VCaP (cell line): ENCODE measurements around the gene TCTN3.

Experiments used
- H3K27ac ChIP-seq: fragments of 450-650 bp; 2 replicates; pipeline ENCODE4 v1.5.1; 2017
- TF ChIP-seq, protein P1 (sequence below): fragments of 450-650 bp; conservative IDR thresholded peaks from 2 replicates; pipeline ENCODE4 v1.5.1; 2017; ENCODE audit warnings: mild to moderate bottlenecking, moderate library complexity

Gene TCTN3

DNA sequence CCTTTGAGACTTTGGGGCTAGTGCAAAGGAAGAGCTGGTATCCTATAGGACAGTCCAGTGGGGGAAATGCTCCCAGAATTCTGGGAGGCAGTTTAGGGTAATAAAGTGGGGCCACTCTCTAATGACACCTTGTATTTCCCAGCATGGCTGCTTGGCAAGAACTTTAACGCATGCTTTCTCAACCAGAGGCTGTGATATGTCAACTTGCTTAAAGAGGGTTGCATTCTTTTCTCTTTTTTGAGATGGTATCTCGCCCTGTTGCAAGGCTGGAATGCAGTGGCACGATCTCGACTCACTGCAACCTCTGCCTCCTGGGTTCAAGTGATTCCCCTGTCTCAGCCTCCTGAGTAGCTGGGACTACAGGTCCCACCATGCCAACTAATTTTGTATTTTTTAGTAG is 75.6 kb downstream of the TCTN3 start:
- TF ChIP-seq, protein P1, sequence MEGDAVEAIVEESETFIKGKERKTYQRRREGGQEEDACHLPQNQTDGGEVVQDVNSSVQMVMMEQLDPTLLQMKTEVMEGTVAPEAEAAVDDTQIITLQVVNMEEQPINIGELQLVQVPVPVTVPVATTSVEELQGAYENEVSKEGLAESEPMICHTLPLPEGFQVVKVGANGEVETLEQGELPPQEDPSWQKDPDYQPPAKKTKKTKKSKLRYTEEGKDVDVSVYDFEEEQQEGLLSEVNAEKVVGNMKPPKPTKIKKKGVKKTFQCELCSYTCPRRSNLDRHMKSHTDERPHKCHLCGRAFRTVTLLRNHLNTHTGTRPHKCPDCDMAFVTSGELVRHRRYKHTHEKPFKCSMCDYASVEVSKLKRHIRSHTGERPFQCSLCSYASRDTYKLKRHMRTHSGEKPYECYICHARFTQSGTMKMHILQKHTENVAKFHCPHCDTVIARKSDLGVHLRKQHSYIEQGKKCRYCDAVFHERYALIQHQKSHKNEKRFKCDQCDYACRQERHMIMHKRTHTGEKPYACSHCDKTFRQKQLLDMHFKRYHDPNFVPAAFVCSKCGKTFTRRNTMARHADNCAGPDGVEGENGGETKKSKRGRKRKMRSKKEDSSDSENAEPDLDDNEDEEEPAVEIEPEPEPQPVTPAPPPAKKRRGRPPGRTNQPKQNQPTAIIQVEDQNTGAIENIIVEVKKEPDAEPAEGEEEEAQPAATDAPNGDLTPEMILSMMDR = no peak
- no peak overlapping the region for H3K27ac ChIP-seq

DNA sequence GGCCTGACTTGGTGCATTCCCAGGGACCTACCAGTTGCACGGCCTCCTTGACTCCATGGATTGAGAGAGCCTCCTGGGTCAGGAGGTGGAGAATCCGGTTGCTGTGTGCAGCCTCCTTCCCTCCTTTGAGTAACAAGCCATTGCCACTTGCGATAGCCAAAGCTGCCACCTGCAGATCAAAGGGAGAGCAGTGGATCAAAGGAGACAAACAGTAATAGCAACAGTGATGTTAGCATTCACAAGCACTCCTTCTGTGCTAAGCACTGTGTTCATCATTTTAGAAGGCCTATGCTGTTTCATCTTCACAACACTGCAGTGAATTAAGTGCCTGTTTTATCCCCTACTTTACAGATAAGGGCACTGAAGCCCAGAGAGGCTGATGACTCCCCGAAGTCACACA is 77.3 kb downstream of the TCTN3 start:
- H3K27ac ChIP-seq = no peak overlapping the region
- TF ChIP-seq, protein P1 = no peak
